Kidney capillary endothelial cell (primary cell): Measurements from ENCODE around the gene ELP5.

ENCODE experiments used
- DNase-seq: peaks from one replicate; pipeline ENCODE4 v3.0.0-alpha.2; 2018; ENCODE audit warnings: low spot score

The ELP5 gene, protein sequence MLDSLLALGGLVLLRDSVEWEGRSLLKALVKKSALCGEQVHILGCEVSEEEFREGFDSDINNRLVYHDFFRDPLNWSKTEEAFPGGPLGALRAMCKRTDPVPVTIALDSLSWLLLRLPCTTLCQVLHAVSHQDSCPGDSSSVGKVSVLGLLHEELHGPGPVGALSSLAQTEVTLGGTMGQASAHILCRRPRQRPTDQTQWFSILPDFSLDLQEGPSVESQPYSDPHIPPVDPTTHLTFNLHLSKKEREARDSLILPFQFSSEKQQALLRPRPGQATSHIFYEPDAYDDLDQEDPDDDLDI

DNA sequence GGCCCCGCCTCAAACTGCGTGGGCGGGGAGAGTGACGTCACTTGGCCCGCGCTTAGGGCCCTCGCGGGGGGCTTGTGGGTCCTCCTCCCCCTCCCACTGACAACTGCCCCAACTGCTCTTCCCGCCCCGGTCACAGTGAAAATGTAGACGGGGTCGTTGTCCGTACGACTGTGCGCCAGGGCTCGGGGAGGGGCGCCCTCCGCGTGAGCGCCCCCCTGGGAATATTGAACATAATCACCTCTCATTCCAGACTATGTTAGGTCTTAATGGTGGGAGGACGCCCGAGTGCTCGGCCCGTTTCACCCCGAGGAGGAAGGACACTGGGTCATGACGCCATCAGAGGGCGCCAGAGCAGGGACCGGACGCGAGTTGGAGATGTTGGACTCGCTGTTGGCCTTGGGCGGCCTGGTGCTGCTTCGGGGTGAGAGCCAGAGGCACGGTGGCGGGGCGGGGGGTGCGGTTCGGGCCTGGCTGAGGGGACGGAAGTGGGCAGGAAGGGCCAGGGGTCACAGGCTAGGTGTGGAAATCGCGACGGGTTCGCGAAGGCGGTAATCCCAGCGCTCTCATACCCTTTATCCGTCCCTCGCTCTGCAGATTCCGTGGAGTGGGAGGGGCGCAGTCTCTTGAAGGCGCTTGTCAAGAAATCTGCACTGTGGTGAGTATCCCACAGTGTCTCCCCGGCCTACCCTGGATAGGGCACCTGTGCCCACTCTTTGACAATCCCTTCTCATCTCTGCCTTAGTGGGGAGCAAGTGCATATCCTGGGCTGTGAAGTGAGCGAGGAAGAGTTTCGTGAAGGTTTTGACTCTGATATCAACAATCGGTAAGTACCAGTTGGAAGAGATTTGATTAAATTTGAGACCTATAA, at the start of gene ELP5:
ELP5 (plus strand) TSS at position 40 of the 868 bp plus-strand sequence; CDS start at position 376, 336 bp downstream.
- peak; percentile 86 for DNase-seq

- DNase-seq = no peak
These were observed 48.6 kb upstream of the ELP5 start for GRCh38 chr17:7203391-7203790.

DNA sequence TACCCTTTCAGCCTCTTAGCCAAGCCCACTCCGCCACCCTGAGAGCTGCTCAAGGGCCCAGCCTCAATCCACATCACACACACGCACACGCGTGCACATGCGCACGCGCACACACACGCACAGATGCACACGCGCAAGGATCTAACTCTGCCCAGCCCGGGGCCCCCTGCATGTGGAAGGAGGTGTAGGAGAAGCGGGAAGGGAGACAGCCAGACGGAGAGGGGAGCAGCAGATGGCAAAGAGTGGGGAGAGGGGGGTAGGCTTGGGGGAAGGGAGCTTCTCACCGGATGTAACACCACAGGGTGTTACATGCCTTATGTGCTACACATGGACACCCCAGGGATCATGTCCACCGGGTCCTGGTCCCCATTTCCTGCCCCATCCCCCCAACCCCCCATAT, 47.7 kb upstream of the ELP5 start:
- DNase-seq = no peak

- DNase-seq = peak; percentile 48
These were observed 47.1 kb upstream of the ELP5 start for GRCh38 chr17:7204828-7205461.

- no peak for DNase-seq
These were observed 46.5 kb upstream of the ELP5 start for GRCh38 chr17:7205561-7205960.

- no peak for DNase-seq
These were observed 44.7 kb upstream of the ELP5 start for GRCh38 chr17:7207120-7208001.

DNA sequence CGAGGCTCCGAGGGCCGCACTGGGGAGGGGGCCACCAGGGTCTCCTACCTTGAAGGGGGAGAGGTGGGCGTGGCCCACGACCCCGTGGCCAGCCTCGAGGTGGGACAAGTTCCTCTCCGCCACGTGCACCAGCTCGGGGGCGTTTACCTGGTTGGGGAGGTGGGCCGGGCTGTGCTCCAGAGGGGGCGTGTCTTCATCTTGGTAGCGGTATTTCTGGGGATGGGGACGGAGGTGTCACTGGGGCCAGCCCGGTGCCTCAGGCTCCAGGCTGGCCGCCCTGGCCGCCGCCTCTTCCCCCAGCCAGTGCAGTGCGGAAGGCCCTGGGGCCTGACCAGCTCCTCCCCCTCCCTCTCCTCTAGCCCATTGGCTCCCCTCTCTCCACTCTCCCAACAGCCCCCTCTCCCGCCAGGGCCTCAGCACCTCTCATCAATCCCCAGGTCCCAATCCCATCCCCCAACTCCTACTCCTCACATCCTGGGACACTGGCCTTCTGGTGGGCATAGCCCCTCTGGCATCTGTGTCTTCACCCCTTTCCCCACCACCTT, 43.9 kb upstream of the ELP5 start:
- DNase-seq = no peak

DNA sequence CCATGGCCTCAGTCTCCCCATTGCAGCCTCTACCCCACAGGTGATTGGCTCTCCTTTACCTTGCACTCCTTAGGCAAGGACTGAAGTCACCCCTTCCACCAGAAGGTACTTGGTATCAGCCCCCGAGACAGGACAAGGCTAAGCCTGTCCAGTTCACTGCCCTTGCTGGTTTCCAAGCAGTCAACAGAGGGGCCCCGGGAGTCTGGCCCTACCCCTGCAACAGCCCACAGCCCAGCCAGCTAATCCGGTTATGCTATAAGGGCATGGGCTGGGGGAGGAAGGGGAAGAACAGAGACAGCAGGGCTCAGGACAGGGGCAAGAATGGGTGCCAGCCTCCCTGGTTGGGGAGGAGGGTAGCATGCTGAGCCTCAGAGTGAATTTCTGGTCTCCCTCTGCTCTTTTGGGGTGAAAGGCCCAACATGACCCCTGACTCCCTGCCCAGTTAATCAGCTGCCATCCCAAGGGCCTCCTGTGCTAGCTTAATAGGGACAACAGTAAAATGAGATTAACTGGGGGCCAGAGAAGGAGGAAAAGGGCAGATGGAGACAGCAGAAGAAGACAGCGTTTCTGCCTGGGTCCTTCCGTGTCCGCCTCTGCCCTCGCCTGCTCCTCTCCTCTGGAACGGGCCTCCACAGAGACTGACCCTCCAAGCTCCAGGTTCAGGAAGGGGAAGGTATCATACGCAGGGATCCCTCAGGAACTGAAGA, 43.1 kb upstream of the ELP5 start:
- DNase-seq = no peak

- no peak for DNase-seq
These were observed 40.3 kb upstream of the ELP5 start for GRCh38 chr17:7211491-7212273.

DNA sequence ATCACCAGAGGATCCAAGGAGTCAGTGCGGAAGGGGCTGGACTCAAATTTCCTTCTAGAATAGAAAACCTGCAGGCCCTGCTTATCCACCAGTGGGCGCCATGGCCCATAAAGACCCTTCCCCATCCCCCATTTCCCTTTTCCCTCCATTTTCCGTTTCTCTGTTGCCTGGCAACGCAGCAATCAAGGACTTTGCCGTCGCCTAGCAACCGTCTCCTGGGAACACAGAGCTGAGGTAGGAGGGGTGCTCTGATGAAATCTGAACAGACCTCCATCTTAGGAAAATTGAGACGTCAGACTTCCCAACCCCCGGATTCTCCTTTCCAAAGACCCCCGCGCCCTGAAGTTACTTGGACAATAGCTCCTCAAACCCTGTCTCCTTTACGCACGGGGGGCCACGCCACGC, 38.1 kb upstream of the ELP5 start:
- no peak for DNase-seq

DNA sequence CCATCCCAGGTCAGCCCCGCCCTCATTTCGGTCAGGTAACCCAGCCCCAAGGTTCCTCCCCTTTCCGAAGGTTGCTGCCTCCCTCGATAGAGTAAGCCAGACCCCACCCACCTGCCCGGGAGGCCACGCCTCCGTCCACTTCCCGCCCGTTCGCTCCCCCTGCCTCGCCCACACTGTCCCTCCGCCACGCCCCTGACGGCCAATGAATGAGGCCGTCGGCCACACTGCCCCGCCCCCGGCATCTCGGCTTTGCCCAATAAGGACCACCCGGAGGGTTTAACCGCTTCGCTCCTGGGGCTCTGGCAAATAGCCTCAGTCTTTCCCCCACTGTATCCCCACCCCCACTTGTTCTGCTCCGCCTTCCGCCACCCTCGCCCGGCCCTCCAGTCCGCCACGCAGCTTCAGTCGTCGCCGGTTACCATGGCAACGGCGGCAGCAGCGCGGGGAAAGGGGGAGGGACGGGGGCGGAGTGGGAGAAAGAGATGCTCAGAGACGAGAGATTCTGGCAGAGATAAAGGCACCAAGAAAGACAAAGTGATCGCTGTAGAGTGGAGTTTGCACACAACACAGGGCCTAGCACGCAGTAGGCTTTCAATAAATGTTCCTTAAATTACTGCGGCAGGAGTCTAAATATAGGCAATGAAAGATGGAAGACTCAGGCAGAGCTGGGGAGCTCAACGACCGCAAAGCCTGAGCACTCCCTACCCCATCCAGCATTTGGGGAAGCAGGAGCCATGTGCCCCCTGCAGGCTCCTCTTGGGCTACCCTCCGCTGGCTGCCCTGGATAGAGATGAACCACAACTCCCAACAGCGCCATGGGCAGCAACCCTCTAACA, 37.5 kb upstream of the ELP5 start:
- DNase-seq = peak; percentile 91

DNA sequence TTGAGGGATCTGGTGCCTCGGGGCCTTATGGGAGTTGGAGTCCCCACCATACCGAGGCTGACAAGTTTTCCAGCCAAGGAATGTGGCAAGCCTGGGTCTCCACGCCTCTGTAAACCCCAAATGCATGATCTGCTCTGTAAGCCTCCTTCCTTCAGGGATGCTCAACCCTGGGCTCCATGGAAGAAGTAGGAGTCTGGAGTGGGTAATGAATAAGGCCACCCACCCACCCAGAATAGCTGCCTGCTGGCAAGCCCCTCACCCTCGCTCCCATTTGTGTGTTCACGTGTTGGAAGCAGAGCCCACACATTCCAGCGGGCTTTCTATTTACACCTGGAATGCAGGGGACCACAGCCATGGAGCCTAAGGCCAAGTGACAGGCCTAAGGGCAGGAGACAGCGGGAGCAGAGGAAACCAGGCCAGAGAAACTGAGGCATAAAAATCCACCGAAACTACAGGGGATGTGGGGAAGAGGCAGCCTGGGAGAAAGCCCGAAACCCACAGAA, 36.8 kb upstream of the ELP5 start:
- DNase-seq = peak; percentile 91

GRCh38 chr17:7215652-7216180, 36.3 kb upstream of the ELP5 start:
- DNase-seq = no peak

- no peak for DNase-seq
These were observed 35.5 kb upstream of the ELP5 start for GRCh38 chr17:7216242-7217112.

DNA sequence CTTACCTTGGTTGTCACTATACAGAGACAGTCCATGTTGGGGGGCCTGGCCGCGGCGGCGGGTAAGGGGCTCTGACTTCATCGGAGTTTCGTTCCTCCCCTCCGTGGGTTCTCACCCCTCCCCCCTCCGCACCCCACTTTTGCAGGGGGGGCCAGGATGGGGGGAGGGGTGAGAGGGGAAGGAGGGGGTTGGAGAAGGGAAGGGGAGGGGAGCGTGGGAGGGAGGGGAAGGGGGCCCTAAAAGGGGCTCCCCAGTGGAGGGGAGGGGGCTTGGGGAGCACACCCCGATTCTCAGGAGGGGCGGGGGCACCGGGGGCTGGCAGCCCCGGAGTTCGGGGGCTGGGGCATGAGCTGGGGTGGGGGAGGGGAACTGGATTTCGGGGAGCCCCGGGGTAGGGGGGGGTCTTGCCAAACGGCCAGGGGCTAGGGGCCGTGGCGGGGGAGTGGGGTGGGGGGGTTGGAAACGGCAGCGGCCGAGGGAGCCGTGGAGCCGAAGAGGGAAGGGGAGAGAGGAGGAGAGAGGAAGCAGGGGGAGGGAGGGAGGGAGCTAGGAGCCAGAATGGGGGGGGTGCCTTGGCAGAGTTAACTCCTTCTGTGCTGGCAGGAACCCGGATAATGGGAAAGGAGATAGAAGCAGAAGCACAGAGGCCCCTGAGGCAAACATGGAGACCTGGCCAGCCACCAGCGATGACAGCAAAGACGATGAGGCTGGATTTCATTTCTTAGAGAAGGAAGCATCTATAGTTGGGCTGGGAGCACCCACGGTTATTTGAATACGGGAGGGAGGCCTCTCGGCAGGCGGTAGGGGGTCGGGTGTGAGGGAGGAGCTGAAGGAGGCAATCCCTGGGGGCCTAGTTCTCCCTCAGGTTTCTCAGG, 34.7 kb upstream of the ELP5 start:
- no peak for DNase-seq

- DNase-seq = no peak
These were observed 33.8 kb upstream of the ELP5 start for GRCh38 chr17:7218166-7218565.

DNA sequence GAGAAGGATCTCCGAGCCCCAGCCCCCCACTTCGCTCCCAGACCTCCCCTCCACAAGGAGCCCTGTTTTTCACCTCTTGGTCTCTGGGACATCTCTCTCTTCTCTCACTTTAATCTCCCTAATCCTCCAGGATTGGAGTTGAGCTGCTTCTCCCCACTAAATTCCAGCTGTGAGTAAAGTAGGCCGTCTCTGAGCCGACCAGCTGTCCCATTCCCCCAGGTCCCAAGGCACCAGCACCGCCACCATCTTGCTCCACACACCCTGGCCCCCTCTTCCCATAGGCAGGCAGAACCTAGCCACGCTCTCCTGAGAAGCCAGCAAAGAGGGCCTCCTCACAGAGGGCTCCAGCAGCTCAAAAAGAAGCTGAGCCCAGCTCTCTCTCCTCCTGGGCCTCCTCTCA, 33.3 kb upstream of the ELP5 start:
- no peak for DNase-seq
